ENCODE measurements around the gene CD40.

CD40 gene

GRCh38 chr20:46123482-46124245, 5.5 kb downstream of the CD40 start:
- DNase-seq = no peak

DNA sequence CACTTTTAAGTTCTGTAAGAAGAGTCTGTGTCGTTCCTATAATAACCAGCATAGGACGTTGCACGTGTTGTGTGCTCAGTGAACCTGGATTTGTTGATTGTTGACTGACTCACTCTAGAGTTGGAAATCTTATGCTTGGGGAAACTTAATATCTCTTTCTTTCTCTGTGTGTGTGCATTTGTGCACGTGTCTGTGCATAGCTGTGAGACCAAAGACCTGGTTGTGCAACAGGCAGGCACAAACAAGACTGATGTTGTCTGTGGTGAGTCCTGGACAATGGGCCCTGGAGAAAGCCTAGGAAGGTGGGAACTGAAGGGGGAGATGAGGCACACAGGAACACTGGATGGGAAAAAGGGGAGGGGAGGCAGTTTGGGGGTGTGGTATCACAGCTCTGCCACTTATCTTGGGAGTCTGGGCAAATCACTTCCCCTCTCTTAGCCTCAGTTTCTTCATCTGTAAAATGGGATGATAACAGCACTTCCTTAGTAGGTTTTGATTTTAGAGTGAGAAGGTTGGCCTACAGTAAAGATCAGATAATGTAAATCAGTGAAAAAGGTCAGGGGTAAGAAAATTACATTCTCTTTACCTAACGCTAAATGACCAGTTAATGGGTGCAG, 8.4 kb downstream of the CD40 start:
- DNase-seq = no peak

DNA sequence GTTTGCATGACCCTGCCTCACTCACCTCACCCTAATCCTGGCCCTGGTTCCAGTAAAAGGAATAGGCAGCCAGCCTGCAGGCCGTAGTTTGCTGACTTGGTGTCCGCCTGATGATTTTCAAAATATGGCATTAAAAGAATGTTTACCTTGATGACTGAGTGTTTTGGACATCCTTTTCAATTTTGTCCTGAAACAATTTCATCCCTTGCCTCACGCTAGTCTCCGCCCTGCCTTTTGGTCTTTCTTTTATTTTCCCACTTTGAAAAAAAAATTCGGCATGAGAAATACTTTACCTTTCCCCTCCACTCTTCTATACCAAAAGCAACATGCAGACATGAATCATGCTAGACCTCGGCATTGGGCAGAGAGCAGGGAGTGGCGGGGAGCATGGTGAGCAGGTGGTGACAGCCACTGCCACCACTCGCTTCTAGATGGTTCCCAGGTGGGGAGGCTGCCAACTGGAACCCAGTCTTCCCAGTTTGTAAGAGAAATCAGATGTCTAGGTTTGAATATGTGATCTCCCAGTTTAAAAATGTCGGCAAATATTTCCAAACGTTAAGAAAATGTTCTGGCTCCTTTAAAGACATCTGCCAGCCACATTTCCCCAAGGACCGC, 9.4 kb downstream of the CD40 start:
- no peak for DNase-seq

GRCh38 chr20:46128310-46129151, 10.4 kb downstream of the CD40 start:
- no peak for DNase-seq

DNA sequence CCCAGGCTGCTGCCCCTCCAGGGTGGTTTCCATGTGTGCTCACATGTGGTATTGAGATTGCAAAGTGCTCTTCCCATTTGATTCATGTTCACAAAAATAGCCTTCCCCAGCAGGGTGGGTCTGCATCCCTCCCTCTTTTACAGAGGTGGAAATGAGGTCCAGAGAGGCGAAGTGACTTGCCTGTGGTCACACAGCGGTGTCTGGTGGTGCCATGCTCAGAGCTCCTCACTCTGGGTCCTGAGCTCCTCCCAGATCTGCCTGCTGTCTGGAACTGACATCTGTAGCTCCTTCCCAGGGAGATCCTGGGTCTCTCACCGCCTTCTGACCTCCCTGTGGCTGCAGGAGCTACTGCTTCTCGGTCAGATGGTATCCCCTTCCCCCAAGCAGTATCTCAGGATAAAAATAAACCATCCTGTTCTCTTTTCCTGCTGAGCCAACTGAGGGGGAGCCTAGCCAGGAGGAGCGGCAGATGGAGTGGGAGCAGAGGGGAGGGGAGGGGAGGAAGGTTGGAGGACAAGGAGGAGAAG, 11.9 kb downstream of the CD40 start:
- DNase-seq = peak; percentile 88

GRCh38 chr20:46130534-46130933, 12.4 kb downstream of the CD40 start:
- DNase-seq = peak; percentile 85

DNA sequence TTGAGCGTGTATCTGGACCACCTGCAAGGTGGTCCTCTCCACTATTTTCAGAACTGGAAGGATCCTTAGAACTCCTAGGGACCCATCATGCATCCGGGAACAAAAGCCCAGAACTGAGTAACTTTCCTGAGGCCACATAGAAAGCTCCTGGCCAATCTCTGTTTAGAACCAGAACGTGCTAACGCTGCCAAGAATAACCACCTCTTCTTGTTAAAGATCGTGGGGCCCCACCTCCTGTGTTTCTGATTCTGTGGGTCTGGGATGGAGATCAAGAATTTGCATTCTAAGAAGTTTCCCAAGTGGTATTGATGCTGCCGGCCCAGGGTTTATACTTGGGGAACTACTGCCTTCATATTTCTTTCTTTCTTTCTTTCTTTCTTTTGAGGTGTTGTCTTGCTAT, 13.3 kb downstream of the CD40 start:
- no peak for DNase-seq

DNA sequence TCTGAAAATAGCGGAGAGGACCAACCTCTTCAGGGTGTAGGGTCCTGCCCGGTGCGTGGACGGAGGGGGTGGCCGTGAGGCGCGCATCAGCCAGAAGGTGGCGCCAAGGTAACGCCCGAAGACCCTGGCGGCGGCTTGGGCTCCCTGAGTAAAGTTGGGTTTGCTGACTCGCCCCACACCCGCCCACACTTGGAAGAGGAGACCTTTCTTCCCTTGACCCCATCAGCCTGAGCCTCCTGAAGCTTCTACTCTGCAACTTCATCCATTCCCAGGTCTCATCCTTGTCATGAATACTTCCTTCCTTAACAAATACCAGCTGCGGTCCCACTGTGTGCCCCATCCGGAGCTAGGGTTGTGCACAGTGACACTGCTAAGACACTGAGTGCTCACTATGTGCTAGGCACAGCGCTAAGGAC, 14.6 kb downstream of the CD40 start:
- no peak for DNase-seq

DNA sequence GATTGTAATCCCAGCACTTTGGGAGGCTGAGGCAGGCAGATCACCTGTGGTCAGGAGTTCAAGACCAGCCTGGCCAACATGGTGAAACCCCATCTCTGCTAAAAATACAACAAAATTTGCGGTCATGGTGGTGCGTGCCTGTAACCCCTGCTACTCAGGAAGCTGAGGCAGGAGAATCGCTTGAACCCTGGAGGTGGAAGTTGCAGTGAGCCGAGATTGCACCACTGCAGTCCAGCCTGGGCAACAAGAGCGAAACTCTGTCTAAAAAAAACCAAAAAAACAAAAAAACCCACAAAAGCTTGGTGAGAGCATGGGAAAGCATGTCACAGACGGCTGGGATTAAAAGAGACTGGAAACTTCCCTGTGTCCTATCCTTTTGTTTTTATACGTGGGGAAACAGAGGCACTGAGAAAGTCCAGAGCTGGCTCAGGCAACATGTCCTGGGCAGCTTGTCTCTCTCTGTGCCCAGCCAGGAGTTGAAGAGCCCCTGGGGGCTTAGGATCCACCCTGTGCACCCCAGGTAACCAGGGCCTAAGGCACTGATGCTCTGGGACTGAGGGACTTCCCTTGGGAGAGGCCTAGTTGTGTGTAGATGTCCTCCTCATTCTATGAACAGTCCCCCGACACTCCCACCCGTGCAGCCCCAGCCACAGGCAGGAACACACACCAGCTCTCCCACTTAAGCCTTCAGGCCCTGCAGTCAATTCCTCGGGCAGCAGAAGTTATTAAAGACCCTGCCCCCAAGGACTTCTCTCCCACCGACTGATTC, 16.0 kb downstream of the CD40 start:
- no peak for DNase-seq

GRCh38 chr20:46134716-46135115, 16.6 kb downstream of the CD40 start:
- no peak for DNase-seq

DNA sequence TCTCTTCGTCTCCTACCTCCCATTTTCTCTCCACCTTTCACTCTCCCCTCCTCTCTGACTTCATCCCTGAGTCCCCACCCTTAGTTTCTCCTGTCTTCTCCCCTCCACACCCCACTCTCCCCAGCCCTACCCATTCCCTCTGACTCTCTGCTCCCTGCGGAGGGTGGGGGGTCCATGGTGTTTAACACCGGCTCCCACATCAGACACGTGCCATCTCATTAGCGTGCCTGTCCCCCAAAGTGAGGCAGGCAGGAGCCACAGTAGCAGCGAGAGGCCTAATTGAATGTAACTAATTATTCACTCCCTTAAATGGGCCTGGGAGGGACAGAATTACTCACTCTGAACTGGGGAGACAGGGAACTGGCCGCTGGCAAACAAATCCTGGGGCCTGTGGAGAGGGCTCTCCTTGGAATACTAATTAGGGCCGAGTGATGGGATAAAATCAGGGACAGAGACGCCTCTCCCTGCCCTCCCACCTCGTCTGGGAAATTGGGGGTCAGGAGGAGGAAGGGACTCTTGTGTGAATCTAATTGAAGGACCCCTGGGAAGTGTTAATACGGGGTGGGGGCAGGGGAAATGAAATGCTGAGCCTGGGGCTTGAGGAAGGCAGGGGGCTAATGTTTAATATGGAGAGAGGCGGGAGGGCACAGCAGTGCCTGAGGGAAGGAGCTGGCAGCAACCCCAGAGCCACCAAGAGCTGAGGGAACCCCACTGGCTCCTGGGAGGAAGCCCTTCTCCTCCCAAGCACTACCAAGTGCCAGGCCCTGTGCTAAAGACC, 17.9 kb downstream of the CD40 start:
- DNase-seq = no peak

DNA sequence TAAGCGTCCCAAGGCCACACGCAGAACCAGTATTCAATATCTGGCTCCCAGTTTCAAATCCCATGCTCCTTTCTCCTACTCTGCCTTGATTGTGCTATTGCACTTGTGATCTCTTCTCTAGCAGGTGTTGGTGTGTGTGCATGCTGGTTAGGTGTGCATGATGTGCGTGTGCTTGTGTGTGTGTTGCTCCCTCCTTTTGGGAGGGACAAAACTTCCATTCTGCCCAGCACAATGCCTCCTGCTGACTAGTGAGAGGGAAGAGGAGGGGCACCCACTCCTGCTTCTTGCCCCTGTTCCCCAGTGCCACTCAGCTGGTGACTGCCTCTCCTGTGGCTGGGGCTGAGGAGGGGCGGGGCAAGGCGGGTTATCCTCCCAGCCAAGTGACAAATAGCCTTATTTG, 19.7 kb downstream of the CD40 start:
- no peak for DNase-seq

GRCh38 chr20:46139266-46139889, 21.3 kb downstream of the CD40 start:
- no peak for DNase-seq

DNA sequence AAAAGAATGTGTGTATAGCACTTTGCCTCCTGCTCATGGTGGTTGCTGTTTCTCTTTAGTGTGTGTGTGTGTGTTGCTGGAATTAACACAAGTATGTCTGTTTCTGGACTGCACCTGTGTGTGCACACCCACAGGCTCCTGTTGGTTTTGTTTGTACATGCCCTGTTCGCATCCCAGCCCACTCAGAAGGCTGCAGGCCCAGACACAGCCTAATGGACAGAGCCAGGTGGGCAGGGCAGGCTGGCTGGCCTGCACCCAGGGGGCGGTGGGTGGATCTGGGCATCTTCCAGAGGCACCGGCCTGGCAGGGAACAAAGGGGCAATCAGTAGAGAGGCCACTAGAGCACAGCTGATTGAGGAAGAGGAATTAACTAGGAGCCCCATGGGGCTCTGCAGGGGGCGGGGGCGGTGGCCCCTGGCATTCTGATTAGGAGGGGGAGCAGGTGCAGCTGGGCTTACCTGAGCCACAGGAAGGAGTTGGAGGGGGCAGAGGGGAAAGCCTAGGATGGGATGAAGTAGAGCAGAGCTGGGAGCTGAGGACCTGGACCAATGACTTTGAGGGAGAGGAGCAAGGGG, 21.9 kb downstream of the CD40 start:
- peak; percentile 71 for DNase-seq

DNA sequence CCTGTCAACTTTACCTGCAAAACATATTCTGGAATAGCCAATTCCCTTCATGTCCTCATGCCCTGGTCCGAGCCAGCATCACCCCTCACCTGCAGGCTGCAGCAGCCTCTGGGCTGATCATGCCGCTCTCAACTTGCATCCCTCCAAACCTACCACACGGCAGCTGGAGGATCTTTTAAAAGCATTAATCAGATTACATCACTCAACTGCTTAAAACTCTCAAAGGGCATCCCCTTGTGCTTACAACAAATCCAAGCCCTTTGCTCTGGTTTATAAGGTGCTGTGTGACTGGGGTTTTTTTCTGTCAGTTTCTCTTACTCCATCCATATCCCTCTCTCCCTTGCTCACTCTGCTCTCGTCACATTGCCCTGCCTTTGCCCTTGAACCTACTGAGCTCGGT, 24.0 kb downstream of the CD40 start:
- DNase-seq = peak; percentile 85

DNA sequence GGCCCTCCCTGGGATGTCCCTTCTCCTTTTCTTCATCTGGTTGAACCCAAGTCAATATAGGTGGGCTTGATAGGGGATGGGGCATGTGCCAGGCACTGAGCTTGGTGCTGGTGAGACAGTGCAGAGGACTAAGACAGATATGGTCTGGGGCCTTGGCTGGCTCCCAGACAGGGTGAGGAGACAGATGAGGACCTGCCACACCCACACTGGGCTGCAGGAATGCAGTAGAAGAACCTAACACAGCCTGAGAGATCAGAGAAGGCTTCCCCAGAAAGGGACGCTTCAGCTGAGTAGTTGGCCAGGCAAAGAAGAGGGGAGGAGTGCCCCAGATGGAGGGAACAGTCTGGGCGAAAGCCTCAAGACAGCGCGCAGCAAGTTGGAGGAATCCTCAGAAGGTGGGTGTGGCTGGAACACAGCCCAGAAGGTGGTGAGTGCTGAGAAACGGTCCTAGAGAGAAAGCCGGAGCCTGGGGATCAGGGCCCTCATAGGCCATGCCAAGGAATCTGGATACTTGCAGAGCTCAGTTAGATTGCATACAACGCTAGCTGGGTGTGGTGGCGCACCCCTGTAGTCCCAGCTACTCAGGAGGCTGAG, 26.4 kb downstream of the CD40 start:
- no peak for DNase-seq

DNA sequence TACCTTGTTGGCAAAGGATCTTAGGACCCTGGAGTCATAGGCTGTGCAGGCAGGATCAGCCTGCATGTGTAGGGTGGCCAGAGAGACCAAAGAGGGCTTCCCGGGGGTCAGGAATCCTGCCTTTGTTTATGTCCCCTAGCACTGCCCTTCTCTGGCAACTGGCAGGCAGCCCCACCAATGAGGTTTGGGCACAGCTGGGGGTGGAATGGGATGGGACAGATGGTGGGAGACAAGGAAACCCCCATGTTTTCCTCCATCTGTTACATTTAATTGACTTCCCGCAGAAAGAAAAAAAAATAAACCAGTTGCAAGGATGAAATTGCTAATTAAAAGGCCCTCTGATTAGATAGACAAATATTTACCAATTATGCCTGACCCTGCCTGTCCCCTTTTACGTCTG, 27.6 kb downstream of the CD40 start:
- DNase-seq = peak; percentile 86

DNA sequence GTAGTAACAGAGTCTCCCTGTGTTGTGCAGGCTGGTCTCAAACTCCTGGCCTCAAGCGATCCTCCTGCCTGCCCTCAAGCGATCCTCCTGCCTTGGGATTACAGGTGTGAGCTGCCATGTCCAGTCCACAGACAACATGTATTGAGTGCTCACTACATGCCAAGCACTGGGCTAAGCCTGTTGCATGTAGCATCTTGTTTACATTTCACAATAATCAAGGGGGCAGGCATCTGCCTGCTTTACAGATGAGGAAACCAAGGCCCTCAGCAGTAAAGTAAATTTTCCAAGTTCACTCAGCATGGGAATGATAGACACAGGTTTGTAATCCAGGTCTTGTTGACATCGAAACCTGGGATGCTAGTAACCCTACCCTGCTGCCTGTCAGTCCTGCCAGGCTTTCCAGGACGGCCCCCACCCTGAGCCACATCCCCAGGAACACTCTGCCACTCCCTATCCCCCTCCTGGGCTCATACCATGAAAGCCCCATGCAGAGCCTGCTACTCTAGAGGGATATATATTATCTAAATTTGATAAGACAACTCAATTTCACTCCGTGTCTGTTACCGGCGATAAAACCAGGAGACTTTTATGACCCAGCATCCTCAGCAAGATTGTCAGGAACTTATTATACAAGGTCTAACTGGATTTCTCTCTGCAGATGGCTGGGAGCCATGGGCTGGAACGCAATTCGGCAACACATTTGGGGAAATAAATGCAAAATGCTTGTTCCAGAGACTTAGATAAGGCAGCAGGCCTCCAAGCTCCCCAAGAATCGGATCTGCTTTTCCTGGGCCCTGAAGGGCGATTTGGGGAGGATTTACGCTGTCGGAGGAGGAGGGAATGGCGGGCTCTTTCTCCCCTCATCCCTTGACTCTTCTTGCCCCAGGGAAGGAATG, 30.4 kb downstream of the CD40 start:
- no peak for DNase-seq

DNA sequence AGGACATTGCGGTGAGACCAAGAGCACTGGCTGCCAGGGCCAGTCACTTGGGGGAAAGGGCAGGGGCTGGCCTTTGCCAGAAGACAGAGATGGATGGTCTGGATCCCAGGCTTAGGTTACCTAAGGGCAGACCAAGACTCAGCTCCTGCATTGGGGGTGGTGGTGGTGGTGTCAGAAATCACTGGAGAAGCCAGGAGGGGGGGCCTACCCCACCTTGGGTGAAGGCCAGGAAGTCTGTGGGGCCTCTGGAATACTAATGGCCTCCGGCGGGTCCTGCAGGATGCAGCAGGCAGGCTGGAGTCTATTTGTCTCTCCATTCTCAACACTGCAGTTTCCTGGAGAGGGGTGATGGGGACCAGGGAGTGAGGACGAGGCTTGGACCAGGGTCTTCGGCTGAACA, 32.8 kb downstream of the CD40 start:
- DNase-seq = no peak
